PC-9 (cell line): ENCODE data around the gene UCP3. TPM values are rescaled to one million over a fixed set of nuclear protein-coding genes. Genes with fewer than 3 reads are reported as not detected.

Experiments used
- BruUV-seq: library from RNA; stranded (reverse); fragments of 400-500 nt; replicated peaks from 2 replicates; lab custom pipeline; 2021; lab: Mats Ljungman, UMichigan
- CTCF ChIA-PET: fragments of 300-600 bp; sonication (Branson Sonifier 250); formaldehyde crosslinking; loops from one replicate; lab custom pipeline; 2022; ENCODE audit warnings: antibody characterized with exemption; lab: Charles Lee
- POLR2A ChIA-PET: fragments of 300-600 bp; sonication (Branson Sonifier 250); formaldehyde crosslinking; loops from one replicate; lab custom pipeline; 2022; ENCODE audit warnings: antibody characterized with exemption; ENCODE audit not compliant: unreplicated experiment; lab: Charles Lee
- DNase-seq, 2 experiments: peaks; one replicate each; pipeline versions ENCODE4 v3.0.0 to v3.0.0-alpha.2; 2015 to 2022; ENCODE audit warnings: mixed read lengths in 1 of 2
- H2AFZ ChIP-seq: fragments of 200-600 bp; sonication (generic); 2 replicates; pipeline ENCODE4 v1.8.1; 2017; ENCODE audit warnings: antibody characterized with exemption
- H3F3A ChIP-seq: fragments of 200-600 bp; sonication (generic); 2 replicates; pipeline ENCODE4 v1.8.1; 2017; ENCODE audit warnings: antibody characterized with exemption, mild to moderate bottlenecking, low read depth; ENCODE audit not compliant: insufficient read depth
- H3K27ac ChIP-seq: fragments of 200-600 bp; sonication (generic); 2 replicates; pipeline ENCODE4 v1.6.1; 2016; ENCODE audit warnings: mixed run types
- H3K27me3 ChIP-seq: fragments of 200-600 bp; sonication (generic); 2 replicates; pipeline ENCODE4 v1.6.1; 2016; ENCODE audit warnings: low read depth, mixed run types; ENCODE audit not compliant: insufficient read depth
- H3K36me3 ChIP-seq: fragments of 200-600 bp; sonication (generic); 2 replicates; pipeline ENCODE4 v1.6.1; 2016; ENCODE audit warnings: low read depth, mixed run types
- H3K4me1 ChIP-seq: fragments of 200-600 bp; sonication (generic); replicated peaks from 2 replicates; pipeline ENCODE4 v1.6.1; 2016; ENCODE audit warnings: mixed run types; ENCODE audit not compliant: insufficient read depth
- H3K4me2 ChIP-seq: fragments of 200-600 bp; sonication (generic); 2 replicates; pipeline ENCODE4 v1.6.1; 2017; ENCODE audit warnings: mixed run types
- H3K4me3 ChIP-seq: fragments of 200-600 bp; sonication (generic); 2 replicates; pipeline ENCODE4 v1.6.1; 2016; ENCODE audit warnings: mixed run types
- H3K79me2 ChIP-seq: fragments of 200-600 bp; sonication (generic); 2 replicates; pipeline ENCODE4 v1.6.1; 2017; ENCODE audit warnings: low read depth, mixed run types
- H3K9me2 ChIP-seq: fragments of 200-600 bp; sonication (generic); 2 replicates; pipeline ENCODE4 v1.8.1; 2017; ENCODE audit warnings: mild to moderate bottlenecking; ENCODE audit not compliant: insufficient read depth
- H3K9me3 ChIP-seq: fragments of 200-600 bp; sonication (generic); 2 replicates; pipeline ENCODE4 v1.8.1; 2016; ENCODE audit warnings: low read depth; ENCODE audit not compliant: insufficient read depth
- H4K20me1 ChIP-seq: fragments of 200-600 bp; sonication (generic); 2 replicates; pipeline ENCODE4 v1.8.1; 2017; ENCODE audit not compliant: insufficient read depth
- CTCF ChIP-seq: fragments of 200-600 bp; sonication (generic); conservative IDR thresholded peaks from 2 replicates; pipeline ENCODE4 v1.6.1; 2017; ENCODE audit warnings: mixed run types, antibody characterized with exemption, mild to moderate bottlenecking, moderate library complexity
- EZH2 ChIP-seq: fragments of 200-600 bp; sonication (generic); IDR thresholded peaks from 2 replicates; pipeline ENCODE4 v1.8.0; 2017; ENCODE audit warnings: antibody characterized with exemption, low read depth
- intact Hi-C: fragments of 100-400 bp; cut with micrococcal nuclease; formaldehyde crosslinking; loops from one replicate; pipeline ENCODE4 v1.10.0; 2022; ENCODE audit not compliant: unreplicated experiment
- total RNA-seq: library from RNA; stranded (reverse); gene quantifications from 2 replicates; pipeline ENCODE4 v1.2.3, GENCODE V29; 2021

Gene UCP3
- total RNA-seq, 1 experiment from 2014 or later = 2.0 TPM

GRCh38 chr11:73997120-73997770 is 11.6 kb downstream of the UCP3 start:
- BruUV-seq = no TSS peak
- Histone ChIP-seq H3K27ac (no peak overlapping the region), H3K4me3 (no peak overlapping the region), H3K27me3 (no peaks in the 10 kb centered on the region), H3K79me2 (no peaks in the 10 kb centered on the region), H2AFZ (no peak overlapping the region), H3K4me2 (no peak overlapping the region), H4K20me1 (no peaks in the 10 kb centered on the region), H3K36me3 (no peaks in the 10 kb centered on the region), H3K9me3 (no peaks in the 10 kb centered on the region), H3K9me2 (no peaks in the 10 kb centered on the region), H3F3A (no peaks in the 10 kb centered on the region), H3K4me1 (0 out of 2 replicates have a peak, but pooled peaks cover 6% of the 10 kb centered on the region)
- TF ChIP-seq EZH2 (no peak), CTCF (no peak)
- CTCF ChIA-PET = no interaction called here
- intact Hi-C loops = no loop called here
- POLR2A ChIA-PET = no interaction called here
- DNase-seq = no peak

- BruUV-seq = no TSS peak
- Histone ChIP-seq H3F3A (no peaks in the 10 kb centered on the region), H4K20me1 (no peaks in the 10 kb centered on the region), H3K4me1 (0 out of 2 replicates have a peak, but pooled peaks cover 6% of the 10 kb centered on the region), H3K4me2 (no peak overlapping the region), H3K4me3 (no peak overlapping the region), H3K9me3 (no peaks in the 10 kb centered on the region), H3K27ac (no peak overlapping the region), H3K9me2 (no peaks in the 10 kb centered on the region), H2AFZ (no peak overlapping the region), H3K27me3 (no peaks in the 10 kb centered on the region), H3K79me2 (no peaks in the 10 kb centered on the region), H3K36me3 (no peaks in the 10 kb centered on the region)
- TF ChIP-seq CTCF = no peak
- no peak for TF ChIP-seq EZH2
- intact Hi-C loops = no loop called here
- ChIA-PET POLR2A (no interaction called here), CTCF (no interaction called here)
- no peak for DNase-seq
Measured at GRCh38 chr11:73996161-73996747, 12.6 kb downstream of the UCP3 start.

GRCh38 chr11:73995731-73996130 is 13.2 kb downstream of the UCP3 start:
- no peaks in the 10 kb centered on the region for H3K79me2 ChIP-seq
- no peaks in the 10 kb centered on the region for H3K9me2 ChIP-seq
- H3K36me3 ChIP-seq = no peaks in the 10 kb centered on the region
- H3K27ac ChIP-seq = no peak overlapping the region
- CTCF ChIA-PET = no interaction called here
- no peak for TF ChIP-seq CTCF
- TF ChIP-seq EZH2 = no peak
- no peak for DNase-seq
- H4K20me1 ChIP-seq = no peaks in the 10 kb centered on the region
- POLR2A ChIA-PET = no interaction called here
- no peak overlapping the region for H2AFZ ChIP-seq
- H3K4me3 ChIP-seq = no peak overlapping the region
- BruUV-seq = no TSS peak
- no peak overlapping the region for H3K4me2 ChIP-seq
- H3K9me3 ChIP-seq = no peaks in the 10 kb centered on the region
- no peaks in the 10 kb centered on the region for H3F3A ChIP-seq
- H3K4me1 ChIP-seq = 0 out of 2 replicates have a peak, but pooled peaks cover 6% of the 10 kb centered on the region
- intact Hi-C loops = no loop called here
- H3K27me3 ChIP-seq = no peaks in the 10 kb centered on the region
